GM12801 (cell line): Measurements from ENCODE around the gene NMRK2.

ENCODE experiments used
- TF ChIP-seq, protein P1 (sequence below): IDR thresholded peaks from one replicate; pipeline ENCODE4 v1.5.1; 2011; ENCODE audit warnings: control low read depth; ENCODE audit not compliant: insufficient read length; ENCODE audit errors: extremely low read depth

Gene NMRK2

DNA sequence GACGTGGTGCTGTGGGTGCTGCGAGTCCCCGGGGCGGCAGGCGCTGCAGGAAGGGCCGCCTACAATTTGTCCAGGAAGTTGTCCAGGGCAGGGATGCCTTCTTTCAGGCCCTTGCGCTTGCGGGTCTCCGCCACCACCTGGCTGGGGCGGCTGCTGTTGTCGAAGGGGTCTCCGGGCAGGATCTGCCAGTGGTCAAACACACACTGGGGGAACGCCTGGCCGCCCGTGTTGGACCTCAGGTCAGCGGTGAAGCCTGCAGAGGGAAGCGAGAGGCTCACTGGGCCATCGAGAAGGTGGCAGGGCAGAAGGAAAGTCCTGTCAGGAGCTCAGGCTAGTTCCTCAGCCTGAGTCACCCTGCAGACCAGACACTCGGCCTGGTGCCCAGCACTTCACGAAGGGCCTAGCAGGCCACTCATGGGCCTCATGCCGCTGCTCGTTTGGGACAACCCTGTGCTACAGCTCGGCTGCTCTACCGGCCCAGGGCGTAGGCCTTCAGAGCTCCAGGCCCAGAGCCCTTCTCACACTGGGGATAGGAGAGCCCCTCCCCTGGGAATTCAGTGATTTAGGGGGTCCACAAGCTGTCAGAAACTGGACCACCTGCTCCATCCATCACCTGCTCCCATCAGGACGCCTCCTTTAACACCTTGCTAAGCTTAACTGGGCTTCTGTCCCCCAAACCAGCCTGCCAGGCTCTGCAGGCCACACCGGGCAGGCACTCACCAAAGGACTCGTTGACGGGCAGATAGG is 43.8 kb downstream of the NMRK2 start:
- TF ChIP-seq, protein P1, sequence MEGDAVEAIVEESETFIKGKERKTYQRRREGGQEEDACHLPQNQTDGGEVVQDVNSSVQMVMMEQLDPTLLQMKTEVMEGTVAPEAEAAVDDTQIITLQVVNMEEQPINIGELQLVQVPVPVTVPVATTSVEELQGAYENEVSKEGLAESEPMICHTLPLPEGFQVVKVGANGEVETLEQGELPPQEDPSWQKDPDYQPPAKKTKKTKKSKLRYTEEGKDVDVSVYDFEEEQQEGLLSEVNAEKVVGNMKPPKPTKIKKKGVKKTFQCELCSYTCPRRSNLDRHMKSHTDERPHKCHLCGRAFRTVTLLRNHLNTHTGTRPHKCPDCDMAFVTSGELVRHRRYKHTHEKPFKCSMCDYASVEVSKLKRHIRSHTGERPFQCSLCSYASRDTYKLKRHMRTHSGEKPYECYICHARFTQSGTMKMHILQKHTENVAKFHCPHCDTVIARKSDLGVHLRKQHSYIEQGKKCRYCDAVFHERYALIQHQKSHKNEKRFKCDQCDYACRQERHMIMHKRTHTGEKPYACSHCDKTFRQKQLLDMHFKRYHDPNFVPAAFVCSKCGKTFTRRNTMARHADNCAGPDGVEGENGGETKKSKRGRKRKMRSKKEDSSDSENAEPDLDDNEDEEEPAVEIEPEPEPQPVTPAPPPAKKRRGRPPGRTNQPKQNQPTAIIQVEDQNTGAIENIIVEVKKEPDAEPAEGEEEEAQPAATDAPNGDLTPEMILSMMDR: no peak

DNA sequence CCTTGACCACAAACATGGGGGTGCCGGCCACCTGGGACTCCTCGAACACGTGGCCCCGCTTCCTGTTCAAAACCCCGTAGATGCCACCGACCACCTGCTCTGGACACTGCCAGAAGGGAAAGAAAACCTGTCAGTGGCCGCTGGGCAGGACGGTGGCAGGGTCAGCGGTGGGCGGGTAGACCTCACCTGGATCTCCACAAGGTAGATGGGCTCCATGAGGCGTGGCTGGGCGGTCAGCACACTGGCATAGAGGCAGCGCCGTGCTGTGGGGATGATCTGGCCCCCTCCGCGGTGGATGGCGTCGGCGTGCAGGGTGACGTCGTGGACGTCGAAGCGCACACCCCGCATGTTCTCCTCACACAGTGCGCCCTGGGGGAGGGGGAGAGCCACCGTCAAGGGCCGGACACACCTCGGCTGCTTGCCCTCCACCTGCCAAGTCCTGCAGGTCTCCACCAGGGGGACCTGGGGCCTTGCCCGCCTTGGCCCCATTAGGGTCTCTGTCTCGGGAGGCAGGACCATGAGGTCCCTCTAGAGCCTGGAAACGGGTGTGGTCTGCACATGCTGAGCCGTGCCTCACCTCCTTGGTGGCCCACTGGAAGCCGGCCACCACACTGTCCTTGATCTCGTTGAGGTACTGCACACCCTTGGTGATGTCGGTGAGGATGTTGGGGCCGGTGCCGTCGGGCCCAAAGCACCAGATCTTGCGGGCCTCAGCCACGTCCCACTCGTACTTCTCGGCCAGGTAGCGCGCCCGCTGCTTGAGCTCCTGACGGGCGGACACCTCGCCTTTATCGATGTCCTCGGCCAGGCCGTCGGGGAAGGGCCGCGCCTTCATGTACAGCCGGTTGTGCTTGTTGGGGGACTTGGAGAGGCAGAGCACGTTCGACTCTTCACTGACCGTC is 44.6 kb downstream of the NMRK2 start:
- TF ChIP-seq, protein P1: no peak

DNA sequence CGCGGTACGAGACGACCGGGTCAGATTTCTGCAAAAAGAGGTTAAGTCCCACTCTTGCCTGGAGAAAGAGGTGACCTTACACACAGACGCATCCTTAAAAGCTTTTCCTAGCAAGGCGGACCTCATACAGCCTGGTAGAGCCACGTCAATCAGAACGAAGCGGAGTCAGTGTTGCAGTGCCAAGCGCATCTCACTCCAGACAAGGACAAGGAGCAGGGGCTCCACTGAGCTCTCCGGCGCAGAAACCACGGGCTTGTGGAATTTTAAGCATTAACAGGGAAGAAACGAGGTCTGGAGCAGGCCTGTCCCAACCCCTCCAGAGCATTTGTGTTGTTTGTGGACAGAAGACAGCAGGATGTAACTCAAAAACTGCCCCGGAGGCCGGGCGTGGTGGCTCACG is 45.3 kb downstream of the NMRK2 start:
- TF ChIP-seq, protein P1: no peak

DNA sequence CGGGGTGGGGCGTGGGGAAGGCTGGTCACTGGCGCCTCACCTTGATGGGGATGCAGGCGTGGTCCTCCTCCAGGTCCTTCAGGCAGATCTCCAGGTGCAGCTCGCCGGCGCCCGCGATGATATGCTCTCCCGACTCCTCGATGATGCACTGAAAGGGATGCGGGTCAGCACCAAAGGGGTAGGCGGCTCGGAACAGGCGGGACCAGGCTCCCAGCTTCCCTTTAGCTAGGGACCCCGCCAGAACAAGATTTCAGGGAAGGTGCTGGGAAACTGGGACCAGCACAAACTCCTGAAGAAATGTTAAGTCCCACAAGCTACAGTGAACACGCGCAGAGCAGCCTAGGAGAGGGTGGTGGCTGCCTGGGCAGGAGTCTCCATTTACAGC is 46.4 kb downstream of the NMRK2 start:
- TF ChIP-seq, protein P1: no peak

DNA sequence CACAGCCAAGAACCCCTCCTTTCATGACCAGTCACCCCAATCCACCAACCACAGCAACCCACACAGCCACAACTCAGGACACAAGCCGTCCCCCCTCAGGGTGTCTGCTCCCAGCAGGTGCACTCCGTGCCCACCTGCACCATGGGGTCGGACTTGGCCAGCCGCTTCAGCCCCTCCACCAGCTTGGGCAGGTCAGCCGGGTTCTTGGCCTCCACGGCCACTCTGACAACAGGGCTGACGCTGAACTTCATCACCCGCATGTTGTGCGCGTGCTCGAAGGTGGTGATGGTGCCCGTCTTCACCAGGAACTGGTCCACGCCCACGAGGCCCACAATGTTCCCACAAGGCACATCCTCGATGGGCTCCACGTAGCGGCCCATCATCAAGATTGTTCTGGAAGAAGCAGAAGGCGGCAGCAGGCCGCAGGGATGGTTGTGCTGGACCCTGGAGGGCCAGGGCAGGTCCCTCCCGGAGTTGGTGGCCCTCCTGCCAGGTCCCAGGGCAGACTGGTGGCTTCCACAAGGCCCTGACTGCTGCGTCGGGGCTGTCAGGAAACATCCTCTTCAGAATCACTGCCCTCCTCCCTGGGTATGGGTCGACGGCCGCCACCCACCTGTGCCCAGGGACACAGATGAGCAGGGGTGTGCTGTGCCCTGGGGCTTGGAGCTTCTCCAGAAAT is 46.9 kb downstream of the NMRK2 start:
- TF ChIP-seq, protein P1: no peak

DNA sequence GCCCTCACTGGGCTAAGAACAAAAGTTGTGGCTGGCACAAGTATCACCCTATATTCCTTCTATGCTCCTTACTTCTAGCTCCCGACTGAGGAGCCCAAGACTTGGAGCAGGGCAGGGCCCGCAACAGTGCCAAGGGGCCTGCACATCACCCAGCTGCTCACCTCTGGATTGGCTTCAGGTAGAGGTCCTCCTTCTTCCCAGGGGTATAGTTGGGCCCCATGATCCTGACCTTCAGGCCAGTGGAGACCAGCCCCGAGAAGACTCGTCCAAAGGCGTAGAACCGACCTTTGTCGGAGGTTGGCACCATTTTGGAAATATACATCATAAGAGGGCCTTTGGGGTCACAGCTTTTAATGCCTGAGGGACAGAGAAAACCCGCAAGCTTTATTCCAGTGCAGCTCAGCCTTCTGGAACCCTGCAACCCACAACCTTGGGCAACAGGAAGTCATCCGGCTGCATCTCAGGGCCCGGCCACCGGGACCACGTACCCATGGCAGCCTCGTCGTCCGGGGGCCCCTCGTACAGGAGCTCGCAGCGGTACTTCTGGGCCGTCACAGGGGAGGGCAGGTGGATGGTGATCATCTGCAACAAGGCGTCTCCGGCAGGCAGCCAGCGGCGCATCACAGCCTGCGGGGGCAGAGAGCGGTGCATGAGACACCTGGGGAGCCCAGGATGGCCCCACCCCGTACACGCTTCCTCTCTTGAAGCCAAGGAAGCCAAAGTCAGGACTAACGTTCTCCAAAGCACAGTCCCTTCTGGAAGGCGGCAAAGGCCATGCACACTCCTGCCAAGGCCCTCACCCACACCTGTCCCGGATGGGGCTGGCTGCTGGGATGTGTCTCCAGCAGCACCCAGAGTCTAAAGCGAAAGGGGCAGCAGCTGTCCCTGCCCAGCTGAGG is 47.7 kb downstream of the NMRK2 start:
- TF ChIP-seq, protein P1: no peak
